A549 (cell line): ENCODE data around the gene RAB3B.
A peak's percentile ranks its signal among the peaks of the same experiment; 100 is the strongest.

Experiments
- CHD2 ChIP-seq: fragments of 150-350 bp; IDR thresholded peaks from 2 replicates; pipeline ENCODE4 v1.6.1; 2014; ENCODE audit warnings: low read length; ENCODE audit not compliant: partially characterized antibody
- EHMT2 ChIP-seq: fragments of 200-600 bp; sonication (generic); IDR thresholded peaks from 2 replicates; pipeline ENCODE4 v1.6.1; 2016; ENCODE audit warnings: antibody characterized with exemption, low read depth, mild to moderate bottlenecking, moderate library complexity
- JUNB ChIP-seq: fragments of >200 bp; sonication (Bioruptor Twin); formaldehyde crosslinking; IDR thresholded peaks from 2 replicates; pipeline ENCODE4 v1.6.1; 2016
- POLR2A ChIP-seq: IDR thresholded peaks from 2 replicates; pipeline ENCODE4 v1.6.1; 2012; ENCODE audit warnings: mild to moderate bottlenecking, low read length
- RAD21 ChIP-seq, 2 experiments: fragments of >200 bp in 1 of 2; sonication (Bioruptor Twin) in 1 of 2; formaldehyde crosslinking in 1 of 2; IDR thresholded peaks in 1 of 2; conservative IDR thresholded peaks in 1 of 2; 2 replicates in 1 of 2; 3 replicates in 1 of 2; pipeline ENCODE4 v1.6.1; 2012 to 2018; ENCODE audit warnings: inconsistent platforms in 1 of 2
- RCOR1 ChIP-seq: fragments of 150-350 bp; IDR thresholded peaks from 2 replicates; pipeline ENCODE4 v1.6.1; 2014; ENCODE audit warnings: antibody characterized with exemption, low read length, low read depth
- TF ChIP-seq, protein P1 (sequence below): fragments of >200 bp; sonication (Bioruptor Twin); formaldehyde crosslinking; IDR thresholded peaks from 3 replicates; pipeline ENCODE4 v1.5.1; 2016
- TF ChIP-seq, protein P2 (sequence below): fragments of 450-650 bp; IDR thresholded peaks from 2 replicates; pipeline ENCODE4 v1.6.1; 2014; ENCODE audit warnings: antibody characterized with exemption
- TF ChIP-seq, protein P3 (sequence below): IDR thresholded peaks from 2 replicates; pipeline ENCODE4 v1.6.1; 2012
- TF ChIP-seq, protein P4 (sequence below): fragments of 250-450 bp; sonication (Bioruptor Pico); IDR thresholded peaks from 2 replicates; pipeline ENCODE4 v1.5.0; 2021; ENCODE audit warnings: mild to moderate bottlenecking, moderate library complexity, borderline replicate concordance
- TF ChIP-seq, protein P5 (sequence below): fragments of >200 bp; sonication (Bioruptor Twin); formaldehyde crosslinking; IDR thresholded peaks from 3 replicates; pipeline ENCODE4 v1.6.1; 2016
- TF ChIP-seq, protein P6 (sequence below): IDR thresholded peaks from 2 replicates; pipeline ENCODE4 v1.6.1; 2012

DNA sequence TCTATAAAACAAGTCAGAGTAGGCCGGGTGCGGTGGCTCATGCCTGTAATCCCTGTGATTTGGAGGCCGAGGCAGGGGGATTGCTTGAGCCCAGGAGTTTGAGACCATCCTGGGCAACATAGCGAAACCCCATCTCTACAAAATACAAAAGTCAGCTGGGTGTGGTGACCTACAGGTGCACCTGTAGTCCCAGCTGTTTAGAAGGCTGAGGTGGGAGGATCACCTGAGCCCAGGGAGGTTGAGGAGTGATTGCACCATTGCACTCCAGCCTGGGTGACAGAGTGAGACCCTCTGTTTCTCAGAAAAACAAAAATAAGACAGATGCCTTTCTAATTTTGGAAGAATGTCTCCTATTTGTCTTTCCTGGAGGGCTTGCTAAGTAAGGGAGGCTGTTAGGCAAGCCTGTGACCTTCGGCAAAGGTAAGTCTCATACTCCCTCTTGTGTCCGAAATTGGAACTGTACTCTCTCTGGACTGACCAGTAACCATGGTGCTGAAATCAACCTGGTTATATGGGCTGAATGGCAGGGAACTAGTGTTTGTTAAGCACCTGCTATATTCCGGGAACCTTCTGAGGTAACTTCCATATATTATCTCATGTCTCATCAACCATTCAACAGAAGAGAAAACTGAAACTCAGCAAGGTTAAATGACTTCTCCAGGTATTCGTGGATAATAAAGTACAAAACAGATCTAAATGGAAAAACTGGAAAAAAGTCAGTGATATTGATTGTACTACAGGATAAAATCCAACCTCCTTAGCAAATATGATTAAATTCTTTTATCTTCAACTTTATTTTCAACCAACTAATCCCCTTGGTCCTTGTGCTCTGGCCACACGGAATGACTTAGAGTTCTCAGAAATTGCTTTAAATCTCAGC lies 11.8 kb upstream of the RAB3B start:
- TF ChIP-seq POLR2A (no peak), RAD21 (conservative IDR thresholded peaks at IDR 0.05 in 1 of 2, IDR thresholded peaks at IDR 0.05 in 1 of 2) (peak; percentile 91 to 95), JUNB (no peak), EHMT2 (no peak), RCOR1 (no peak), CHD2 (no peak)
- TF ChIP-seq, protein P1, sequence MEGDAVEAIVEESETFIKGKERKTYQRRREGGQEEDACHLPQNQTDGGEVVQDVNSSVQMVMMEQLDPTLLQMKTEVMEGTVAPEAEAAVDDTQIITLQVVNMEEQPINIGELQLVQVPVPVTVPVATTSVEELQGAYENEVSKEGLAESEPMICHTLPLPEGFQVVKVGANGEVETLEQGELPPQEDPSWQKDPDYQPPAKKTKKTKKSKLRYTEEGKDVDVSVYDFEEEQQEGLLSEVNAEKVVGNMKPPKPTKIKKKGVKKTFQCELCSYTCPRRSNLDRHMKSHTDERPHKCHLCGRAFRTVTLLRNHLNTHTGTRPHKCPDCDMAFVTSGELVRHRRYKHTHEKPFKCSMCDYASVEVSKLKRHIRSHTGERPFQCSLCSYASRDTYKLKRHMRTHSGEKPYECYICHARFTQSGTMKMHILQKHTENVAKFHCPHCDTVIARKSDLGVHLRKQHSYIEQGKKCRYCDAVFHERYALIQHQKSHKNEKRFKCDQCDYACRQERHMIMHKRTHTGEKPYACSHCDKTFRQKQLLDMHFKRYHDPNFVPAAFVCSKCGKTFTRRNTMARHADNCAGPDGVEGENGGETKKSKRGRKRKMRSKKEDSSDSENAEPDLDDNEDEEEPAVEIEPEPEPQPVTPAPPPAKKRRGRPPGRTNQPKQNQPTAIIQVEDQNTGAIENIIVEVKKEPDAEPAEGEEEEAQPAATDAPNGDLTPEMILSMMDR: peak; percentile 79
- TF ChIP-seq, protein P2, sequence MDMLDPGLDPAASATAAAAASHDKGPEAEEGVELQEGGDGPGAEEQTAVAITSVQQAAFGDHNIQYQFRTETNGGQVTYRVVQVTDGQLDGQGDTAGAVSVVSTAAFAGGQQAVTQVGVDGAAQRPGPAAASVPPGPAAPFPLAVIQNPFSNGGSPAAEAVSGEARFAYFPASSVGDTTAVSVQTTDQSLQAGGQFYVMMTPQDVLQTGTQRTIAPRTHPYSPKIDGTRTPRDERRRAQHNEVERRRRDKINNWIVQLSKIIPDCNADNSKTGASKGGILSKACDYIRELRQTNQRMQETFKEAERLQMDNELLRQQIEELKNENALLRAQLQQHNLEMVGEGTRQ: no peak
- TF ChIP-seq, protein P3, sequence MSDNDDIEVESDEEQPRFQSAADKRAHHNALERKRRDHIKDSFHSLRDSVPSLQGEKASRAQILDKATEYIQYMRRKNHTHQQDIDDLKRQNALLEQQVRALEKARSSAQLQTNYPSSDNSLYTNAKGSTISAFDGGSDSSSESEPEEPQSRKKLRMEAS: no peak
- TF ChIP-seq, protein P4, sequence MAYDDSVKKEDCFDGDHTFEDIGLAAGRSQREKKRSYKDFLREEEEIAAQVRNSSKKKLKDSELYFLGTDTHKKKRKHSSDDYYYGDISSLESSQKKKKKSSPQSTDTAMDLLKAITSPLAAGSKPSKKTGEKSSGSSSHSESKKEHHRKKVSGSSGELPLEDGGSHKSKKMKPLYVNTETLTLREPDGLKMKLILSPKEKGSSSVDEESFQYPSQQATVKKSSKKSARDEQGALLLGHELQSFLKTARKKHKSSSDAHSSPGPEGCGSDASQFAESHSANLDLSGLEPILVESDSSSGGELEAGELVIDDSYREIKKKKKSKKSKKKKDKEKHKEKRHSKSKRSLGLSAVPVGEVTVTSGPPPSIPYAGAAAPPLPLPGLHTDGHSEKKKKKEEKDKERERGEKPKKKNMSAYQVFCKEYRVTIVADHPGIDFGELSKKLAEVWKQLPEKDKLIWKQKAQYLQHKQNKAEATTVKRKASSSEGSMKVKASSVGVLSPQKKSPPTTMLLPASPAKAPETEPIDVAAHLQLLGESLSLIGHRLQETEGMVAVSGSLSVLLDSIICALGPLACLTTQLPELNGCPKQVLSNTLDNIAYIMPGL (CRISPR knock-in tag): no peak
- TF ChIP-seq, protein P5, sequence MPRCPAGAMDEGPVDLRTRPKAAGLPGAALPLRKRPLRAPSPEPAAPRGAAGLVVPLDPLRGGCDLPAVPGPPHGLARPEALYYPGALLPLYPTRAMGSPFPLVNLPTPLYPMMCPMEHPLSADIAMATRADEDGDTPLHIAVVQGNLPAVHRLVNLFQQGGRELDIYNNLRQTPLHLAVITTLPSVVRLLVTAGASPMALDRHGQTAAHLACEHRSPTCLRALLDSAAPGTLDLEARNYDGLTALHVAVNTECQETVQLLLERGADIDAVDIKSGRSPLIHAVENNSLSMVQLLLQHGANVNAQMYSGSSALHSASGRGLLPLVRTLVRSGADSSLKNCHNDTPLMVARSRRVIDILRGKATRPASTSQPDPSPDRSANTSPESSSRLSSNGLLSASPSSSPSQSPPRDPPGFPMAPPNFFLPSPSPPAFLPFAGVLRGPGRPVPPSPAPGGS: no peak
- TF ChIP-seq, protein P6, sequence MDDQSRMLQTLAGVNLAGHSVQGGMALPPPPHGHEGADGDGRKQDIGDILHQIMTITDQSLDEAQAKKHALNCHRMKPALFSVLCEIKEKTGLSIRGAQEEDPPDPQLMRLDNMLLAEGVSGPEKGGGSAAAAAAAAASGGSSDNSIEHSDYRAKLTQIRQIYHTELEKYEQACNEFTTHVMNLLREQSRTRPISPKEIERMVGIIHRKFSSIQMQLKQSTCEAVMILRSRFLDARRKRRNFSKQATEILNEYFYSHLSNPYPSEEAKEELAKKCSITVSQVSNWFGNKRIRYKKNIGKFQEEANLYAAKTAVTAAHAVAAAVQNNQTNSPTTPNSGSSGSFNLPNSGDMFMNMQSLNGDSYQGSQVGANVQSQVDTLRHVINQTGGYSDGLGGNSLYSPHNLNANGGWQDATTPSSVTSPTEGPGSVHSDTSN: no peak
